ENCODE results near the gene AGAP1.

AGAP1 gene

DNA sequence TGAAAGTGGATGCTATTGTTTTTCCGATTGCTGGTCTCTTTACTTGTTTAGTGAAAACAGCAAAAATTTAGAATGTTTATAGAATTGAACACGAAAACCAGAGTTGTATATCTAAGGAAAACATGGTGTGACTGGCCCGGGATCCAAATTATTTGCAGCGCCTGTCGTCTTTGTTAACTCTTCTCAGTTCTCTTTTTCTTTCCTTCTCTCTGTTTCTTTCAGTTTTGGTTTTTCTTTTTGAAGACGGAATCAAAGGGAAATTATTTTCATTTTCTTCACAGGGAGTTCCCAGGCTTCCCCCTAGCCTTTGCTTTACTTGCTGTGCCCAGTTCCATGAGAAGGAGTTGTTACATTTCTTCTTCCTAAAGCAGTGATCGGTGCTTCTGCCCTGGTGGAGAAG, 76.0 kb downstream of the AGAP1 start:
- Histone ChIP-seq H3K4me1 (ENCODE audit: control insufficient read depth, insufficient read depth, low read length) (peaks cover 4% of the 10 kb centered on the region), H3K9me3 (ENCODE audit: control insufficient read depth, low read length) (no peaks in the 10 kb centered on the region), H3K36me3 (ENCODE audit: control insufficient read depth, insufficient read depth, low read length) (no peaks in the 10 kb centered on the region), H3K27me3 (ENCODE audit: control insufficient read depth, insufficient read depth, low read length) (no peaks in the 10 kb centered on the region), H3K9ac (ENCODE audit: low read length) (no peak overlapping the region), H3K4me3 (ENCODE audit: low read length) (no peak overlapping the region)

- no peaks in the 10 kb centered on the region for H3K27me3 ChIP-seq (ENCODE audit: control insufficient read depth, insufficient read depth, low read length)
- H3K9me3 ChIP-seq (ENCODE audit: control insufficient read depth, low read length) = no peaks in the 10 kb centered on the region
- peaks cover 4% of the 10 kb centered on the region for H3K4me1 ChIP-seq (ENCODE audit: control insufficient read depth, insufficient read depth, low read length)
- no peak overlapping the region for H3K9ac ChIP-seq (ENCODE audit: low read length)
- H3K4me3 ChIP-seq (ENCODE audit: low read length) = no peak overlapping the region
- H3K36me3 ChIP-seq (ENCODE audit: control insufficient read depth, insufficient read depth, low read length) = no peaks in the 10 kb centered on the region
Measured at GRCh38 chr2:235570256-235570655, 76.4 kb downstream of the AGAP1 start.

- no peak overlapping the region for H3K9ac ChIP-seq (ENCODE audit: low read length)
- H3K36me3 ChIP-seq (ENCODE audit: control insufficient read depth, insufficient read depth, low read length) = no peaks in the 10 kb centered on the region
- no peak overlapping the region for H3K4me3 ChIP-seq (ENCODE audit: low read length)
- H3K9me3 ChIP-seq (ENCODE audit: control insufficient read depth, low read length) = no peaks in the 10 kb centered on the region
- no peaks in the 10 kb centered on the region for H3K27me3 ChIP-seq (ENCODE audit: control insufficient read depth, insufficient read depth, low read length)
- H3K4me1 ChIP-seq (ENCODE audit: control insufficient read depth, insufficient read depth, low read length) = peaks cover 4% of the 10 kb centered on the region
Measured at GRCh38 chr2:235570966-235571692, 77.3 kb downstream of the AGAP1 start.

DNA sequence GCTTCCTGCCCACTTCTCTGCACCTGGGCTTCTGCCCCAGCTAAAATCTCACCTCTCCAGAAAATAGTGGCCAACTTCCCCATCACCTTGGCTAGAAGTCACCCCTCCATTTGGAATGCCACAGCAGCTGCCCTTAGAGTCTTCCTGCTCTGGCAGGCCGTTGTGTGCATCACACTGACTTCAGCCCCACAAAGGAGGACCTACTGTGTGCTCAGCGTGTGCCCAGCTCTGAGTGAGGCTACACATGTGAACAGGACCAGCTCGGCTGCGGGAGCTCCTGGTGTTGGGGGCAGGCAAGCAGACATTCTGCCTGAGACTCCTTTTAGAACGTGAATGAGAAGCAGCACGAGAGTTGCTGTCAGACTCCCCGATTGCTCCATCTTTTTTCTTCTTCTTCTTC, 78.7 kb downstream of the AGAP1 start:
- Histone ChIP-seq H3K27me3 (ENCODE audit: control insufficient read depth, insufficient read depth, low read length) (no peaks in the 10 kb centered on the region), H3K4me3 (ENCODE audit: low read length) (no peak overlapping the region), H3K9me3 (ENCODE audit: control insufficient read depth, low read length) (no peaks in the 10 kb centered on the region), H3K36me3 (ENCODE audit: control insufficient read depth, insufficient read depth, low read length) (no peaks in the 10 kb centered on the region), H3K4me1 (ENCODE audit: control insufficient read depth, insufficient read depth, low read length) (peaks cover 4% of the 10 kb centered on the region), H3K9ac (ENCODE audit: low read length) (no peak overlapping the region)

DNA sequence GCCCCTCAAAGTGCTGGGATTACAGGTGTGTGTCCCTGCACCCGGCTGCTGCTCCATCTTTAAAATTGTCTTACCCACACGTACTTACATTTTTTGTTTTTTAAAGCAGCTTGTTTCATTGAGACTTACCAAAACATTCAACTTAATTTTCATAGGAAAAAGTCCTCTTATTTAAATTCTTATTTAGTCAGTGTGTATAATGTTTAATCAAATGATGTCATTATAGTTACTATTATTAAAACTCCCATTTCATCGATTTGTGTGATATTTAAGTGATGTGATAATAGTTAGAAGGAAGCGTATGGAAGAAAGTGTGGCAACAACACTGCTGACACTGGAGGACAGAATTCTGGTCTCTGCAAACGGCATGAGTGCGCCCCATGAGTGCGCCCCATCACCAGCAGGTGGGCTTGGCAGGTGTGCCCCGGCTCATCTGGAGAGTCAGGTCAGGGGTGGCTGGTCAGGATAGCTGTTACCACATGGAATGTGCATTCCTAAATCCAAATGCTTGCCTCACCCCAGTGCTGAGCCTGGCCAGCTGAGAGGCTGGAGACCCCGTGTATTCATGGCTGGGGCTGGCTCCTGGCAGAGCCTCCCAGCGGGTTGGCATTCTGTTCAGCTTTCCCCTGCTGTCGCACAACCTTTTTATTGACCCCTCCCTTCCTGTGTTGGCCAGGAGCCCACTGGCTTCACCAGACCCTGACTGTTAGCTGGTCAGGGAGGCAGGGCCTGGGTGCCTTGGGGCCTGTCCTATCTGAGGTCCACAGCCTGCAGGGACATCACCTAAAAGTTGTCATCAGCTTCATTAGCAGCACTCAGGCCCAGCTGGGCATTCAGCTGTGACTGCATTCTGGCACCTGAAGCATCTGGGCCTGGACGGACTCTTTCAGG, 79.7 kb downstream of the AGAP1 start:
- Histone ChIP-seq H3K27me3 (ENCODE audit: control insufficient read depth, insufficient read depth, low read length) (no peaks in the 10 kb centered on the region), H3K36me3 (ENCODE audit: control insufficient read depth, insufficient read depth, low read length) (no peaks in the 10 kb centered on the region), H3K4me1 (ENCODE audit: control insufficient read depth, insufficient read depth, low read length) (peaks cover 4% of the 10 kb centered on the region), H3K9ac (ENCODE audit: low read length) (no peak overlapping the region), H3K4me3 (ENCODE audit: low read length) (no peak overlapping the region), H3K9me3 (ENCODE audit: control insufficient read depth, low read length) (no peaks in the 10 kb centered on the region)

DNA sequence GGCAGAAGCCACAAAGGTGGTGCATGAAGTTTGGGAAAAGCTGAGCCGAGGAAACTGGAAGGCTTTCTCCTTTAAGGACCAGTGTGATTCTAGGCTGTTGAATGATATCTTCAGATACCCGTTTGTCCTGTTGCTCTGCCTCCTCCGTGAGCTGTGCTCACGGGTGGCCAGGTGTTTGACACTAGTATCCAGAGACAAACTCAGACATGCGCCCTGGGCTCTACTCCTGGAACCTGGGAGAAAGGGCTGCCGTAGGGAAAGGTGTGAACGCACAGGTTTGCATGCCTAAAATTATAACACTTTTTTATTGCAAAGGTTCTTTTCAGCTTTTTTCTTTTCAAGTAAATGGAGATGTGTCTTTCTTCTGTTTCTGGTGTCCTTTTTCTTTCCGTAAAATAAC, 81.6 kb downstream of the AGAP1 start:
- H3K36me3 ChIP-seq (ENCODE audit: control insufficient read depth, insufficient read depth, low read length) = no peaks in the 10 kb centered on the region
- H3K9ac ChIP-seq (ENCODE audit: low read length) = no peak overlapping the region

GRCh38 chr2:235575904-235576303, 82.1 kb downstream of the AGAP1 start:
- no peak overlapping the region for H3K4me3 ChIP-seq (ENCODE audit: low read length)
- no peak overlapping the region for H3K9ac ChIP-seq (ENCODE audit: low read length)
- H3K4me1 ChIP-seq (ENCODE audit: control insufficient read depth, insufficient read depth, low read length) = peaks cover 4% of the 10 kb centered on the region
- no peaks in the 10 kb centered on the region for H3K9me3 ChIP-seq (ENCODE audit: control insufficient read depth, low read length)
- no peaks in the 10 kb centered on the region for H3K27me3 ChIP-seq (ENCODE audit: control insufficient read depth, insufficient read depth, low read length)
- no peaks in the 10 kb centered on the region for H3K36me3 ChIP-seq (ENCODE audit: control insufficient read depth, insufficient read depth, low read length)

More for the DNA sequence above, 81.6 kb downstream of the AGAP1 start:
- no peaks in the 10 kb centered on the region for H3K27me3 ChIP-seq (ENCODE audit: control insufficient read depth, insufficient read depth, low read length)
- H3K4me3 ChIP-seq (ENCODE audit: low read length) = no peak overlapping the region
- H3K4me1 ChIP-seq (ENCODE audit: control insufficient read depth, insufficient read depth, low read length) = peaks cover 4% of the 10 kb centered on the region
- no peaks in the 10 kb centered on the region for H3K9me3 ChIP-seq (ENCODE audit: control insufficient read depth, low read length)

- Histone ChIP-seq H3K4me3 (ENCODE audit: low read length) (no peak overlapping the region), H3K27me3 (ENCODE audit: control insufficient read depth, insufficient read depth, low read length) (no peaks in the 10 kb centered on the region), H3K9ac (ENCODE audit: low read length) (no peak overlapping the region), H3K36me3 (ENCODE audit: control insufficient read depth, insufficient read depth, low read length) (no peaks in the 10 kb centered on the region), H3K4me1 (ENCODE audit: control insufficient read depth, insufficient read depth, low read length) (peaks cover 4% of the 10 kb centered on the region), H3K9me3 (ENCODE audit: control insufficient read depth, low read length) (no peaks in the 10 kb centered on the region)
Measured at GRCh38 chr2:235576337-235576910, 82.6 kb downstream of the AGAP1 start.

GRCh38 chr2:235577404-235578330, 83.8 kb downstream of the AGAP1 start:
- Histone ChIP-seq H3K4me3 (ENCODE audit: low read length) (no peak overlapping the region), H3K9me3 (ENCODE audit: control insufficient read depth, low read length) (no peaks in the 10 kb centered on the region), H3K36me3 (ENCODE audit: control insufficient read depth, insufficient read depth, low read length) (no peaks in the 10 kb centered on the region), H3K4me1 (ENCODE audit: control insufficient read depth, insufficient read depth, low read length) (peaks cover 4% of the 10 kb centered on the region), H3K27me3 (ENCODE audit: control insufficient read depth, insufficient read depth, low read length) (no peaks in the 10 kb centered on the region), H3K9ac (ENCODE audit: low read length) (peak overlapping the region; percentile 26)

GRCh38 chr2:235579128-235579527, 85.3 kb downstream of the AGAP1 start:
- Histone ChIP-seq H3K4me3 (ENCODE audit: low read length) (no peak overlapping the region), H3K27me3 (ENCODE audit: control insufficient read depth, insufficient read depth, low read length) (no peaks in the 10 kb centered on the region), H3K9ac (ENCODE audit: low read length) (no peak overlapping the region), H3K4me1 (ENCODE audit: control insufficient read depth, insufficient read depth, low read length) (no peaks in the 10 kb centered on the region), H3K9me3 (ENCODE audit: control insufficient read depth, low read length) (no peaks in the 10 kb centered on the region), H3K36me3 (ENCODE audit: control insufficient read depth, insufficient read depth, low read length) (no peaks in the 10 kb centered on the region)

- Histone ChIP-seq H3K27me3 (ENCODE audit: control insufficient read depth, insufficient read depth, low read length) (no peaks in the 10 kb centered on the region), H3K9ac (ENCODE audit: low read length) (no peak overlapping the region), H3K36me3 (ENCODE audit: control insufficient read depth, insufficient read depth, low read length) (no peaks in the 10 kb centered on the region), H3K9me3 (ENCODE audit: control insufficient read depth, low read length) (no peaks in the 10 kb centered on the region), H3K4me1 (ENCODE audit: control insufficient read depth, insufficient read depth, low read length) (no peaks in the 10 kb centered on the region), H3K4me3 (ENCODE audit: low read length) (no peak overlapping the region)
Measured at GRCh38 chr2:235580426-235581157, 86.7 kb downstream of the AGAP1 start.

Measured in mucosa of stomach (tissue), 1 donor.